ENCODE data around the gene THSD4. TPM values are rescaled to one million over a fixed set of nuclear protein-coding genes. Genes with fewer than 3 reads are reported as not detected.

The THSD4 gene
- total and polyA plus RNA-seq, 2 of the 8 experiments (the other 6 are each of a cell fraction or from before 2014, with no cell fraction given): 2.5 to 6.2 TPM

DNA sequence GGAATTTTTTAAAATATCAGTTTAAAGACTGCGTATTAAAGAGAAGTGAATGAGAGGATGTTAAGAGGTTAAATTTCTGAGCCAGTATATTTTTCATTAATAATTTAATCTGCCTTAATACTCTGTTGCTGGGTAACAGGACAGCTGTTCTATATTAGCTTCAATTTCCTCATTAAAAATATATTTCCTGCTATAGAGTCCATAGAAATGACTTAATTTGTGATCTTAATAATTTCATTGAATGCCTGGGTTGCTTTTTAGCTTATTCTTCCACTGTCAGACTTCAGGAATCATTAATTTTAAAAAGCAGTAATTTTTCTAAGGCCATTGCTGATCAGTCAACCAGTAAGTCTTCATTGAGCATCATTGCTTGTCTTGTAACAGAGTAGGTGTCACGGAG lies 129.0 kb downstream of the THSD4 start:
- Histone ChIP-seq H3K4ac (replicated peaks; ENCODE audit: insufficient read length, low read depth, low read length) (no peak overlapping the region), H3K23ac (ENCODE audit: insufficient read length) (no peak overlapping the region), H3K4me3 (ENCODE audit: extremely low read depth in 1 of 4, insufficient read depth in 2 of 4, low read depth in 3 of 4, low read length in 4 of 4) (no peak overlapping the region), H3K27ac (ENCODE audit: low read depth, low read length) (no peak overlapping the region), H3K9me3 (ENCODE audit: insufficient read depth in 2 of 2, low read depth in 1 of 2, low read length in 1 of 2) (no peaks in the 10 kb centered on the region), H2AK5ac (ENCODE audit: low read depth, low read length) (no peak overlapping the region), H4K91ac (replicated peaks; ENCODE audit: insufficient read length, low read length) (no peak overlapping the region), H2BK12ac (ENCODE audit: low read depth, low read length) (no peak overlapping the region), H3K4me2 (ENCODE audit: insufficient read depth in 1 of 2, low read depth in 2 of 2, low read length in 2 of 2) (no peak overlapping the region), H3K56ac (replicated peaks; ENCODE audit: insufficient read length, low read depth, low read length) (no peak overlapping the region), H3K27me3 (replicated peaks in 1 of 4; ENCODE audit: control insufficient read depth in 3 of 4, extremely low read depth in 1 of 4, insufficient read depth in 3 of 4, low read length in 3 of 4) (no peaks in the 10 kb centered on the region), H3K4me1 (replicated peaks in 1 of 4; ENCODE audit: control insufficient read depth in 3 of 4, insufficient read depth in 4 of 4, low read length in 3 of 4) (peaks cover 0 to 5% (median under 1%) of the 10 kb centered on the region in 4 experiments; a peak in 3 of 7 replicates), H4K5ac (ENCODE audit: insufficient read length, low read depth, low read length) (no peak overlapping the region), H3K14ac (ENCODE audit: insufficient read length) (no peak overlapping the region), H2BK5ac (ENCODE audit: low read depth, low read length) (no peak overlapping the region), H2AFZ (ENCODE audit: low read length) (no peak overlapping the region), H4K8ac (ENCODE audit: extremely low read depth, insufficient read depth, low read length) (no peak overlapping the region), H3K36me3 (ENCODE audit: control insufficient read depth in 2 of 4, insufficient read depth in 4 of 4, low read length in 3 of 4) (no peaks in the 10 kb centered on the region), H2BK15ac (ENCODE audit: low read length) (no peak overlapping the region), H3K79me2 (ENCODE audit: control insufficient read depth in 1 of 2, insufficient read depth in 2 of 2, low read length in 2 of 2) (no peaks in the 10 kb centered on the region), H3K79me1 (ENCODE audit: low read depth, low read length) (no peaks in the 10 kb centered on the region), H2BK120ac (replicated peaks; ENCODE audit: low read depth, low read length) (no peak overlapping the region), H3K23me2 (ENCODE audit: low read depth, low read length) (no peaks in the 10 kb centered on the region), H2BK20ac (ENCODE audit: low read length) (no peak overlapping the region), H3K9ac (replicated peaks in 1 of 4; ENCODE audit: extremely low read depth in 1 of 4, low read depth in 3 of 4, low read length in 3 of 4) (no peak overlapping the region), H3K18ac (ENCODE audit: extremely low read depth, low read length) (no peak overlapping the region), H4K20me1 (replicated peaks in 1 of 2; ENCODE audit: control insufficient read depth in 1 of 2, insufficient read depth in 2 of 2, low read length in 2 of 2) (no peaks in the 10 kb centered on the region)
- WGBS, 2 experiments (ENCODE audit: extremely low coverage in 1 of 2, insufficient coverage in 1 of 2, insufficient read length in 1 of 2, insufficient replicate concordance in 2 of 2, low coverage in 1 of 2, low lambda C conversion rate in 2 of 2, missing lambda C conversion rate in 1 of 2): 90 to 100% methylated on average over 1 to 2 of the region's 2 CpGs
- DNase-seq (ENCODE audit: low read depth in 1 of 2, low spot score in 2 of 2) (no peak), FAIRE-seq (no peak)
- POLR2A ChIA-PET (ENCODE audit: partially characterized antibody): no interaction called here
- TF ChIP-seq ASH2L (IDR thresholded peaks at IDR 0.05; ENCODE audit: low read length) (no peak), SIX5 (IDR thresholded peaks at IDR 0.05; ENCODE audit: low read depth, low read length) (no peak), TEAD4 (IDR thresholded peaks at IDR 0.05; ENCODE audit: low read depth, low read length) (no peak), JUND (IDR thresholded peaks at IDR 0.05; ENCODE audit: low read length) (no peak), EZH2 (IDR thresholded peaks at IDR 0.05; ENCODE audit: low read depth, low read length, severe bottlenecking) (no peak), POU5F1 (IDR thresholded peaks at IDR 0.05; ENCODE audit: low read depth, low read length) (no peak), TAF7 (optimal IDR thresholded peaks at IDR 0.05; ENCODE audit: borderline replicate concordance, low read depth, low read length) (no peak)
- CTCF ChIA-PET (ENCODE audit: partially characterized antibody): interaction anchor here (1.0 to 1.5 kb wide), 2 partner anchors 12 to 118 kb away, joined by 3 to 4 read pairs; no protein-coding TSS in a partner anchor

All from H1 (cell line).